DMS 273 (cell line): ENCODE measurements around the gene LIPG.
"Not testable (repeated sequence)": the region's sequence is repeated elsewhere in the genome, so short reads cannot be mapped to it uniquely, and the experiment has no call there.

ENCODE experiments used
- DNase-seq: peaks from one replicate; lab custom pipeline; 2025; ENCODE audit not compliant: unreplicated experiment; lab: John Stamatoyannopoulos, UW

LIPG gene

GRCh38 chr18:49572611-49573345 is 10.9 kb downstream of the LIPG start:
- DNase-seq, result no peak

- DNase-seq, result no peak
These were observed 12.0 kb downstream of the LIPG start for GRCh38 chr18:49573835-49574234.

GRCh38 chr18:49579041-49579440 is 17.2 kb downstream of the LIPG start:
- not testable (repeated sequence) for DNase-seq

DNA sequence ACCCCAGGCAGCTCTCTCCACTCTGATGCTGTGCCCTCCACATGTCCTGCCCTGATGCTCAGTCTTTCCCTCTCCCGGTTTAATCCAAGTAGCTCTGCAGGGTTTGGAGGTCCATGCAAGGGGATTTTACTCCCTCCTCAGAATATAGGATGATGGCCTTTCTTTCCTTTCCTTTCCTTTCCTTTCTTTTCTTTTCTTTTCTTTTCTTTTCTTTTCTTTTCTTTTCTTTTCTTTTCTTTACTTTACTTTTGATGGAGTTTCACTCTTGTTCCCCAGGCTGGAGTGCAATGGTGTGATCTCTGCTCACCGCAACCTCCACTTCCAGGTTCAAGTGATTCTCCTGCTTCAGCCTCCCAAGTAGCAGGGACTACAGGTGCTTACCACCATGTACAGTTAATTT is 17.7 kb downstream of the LIPG start:
- not testable (repeated sequence) for DNase-seq

DNA sequence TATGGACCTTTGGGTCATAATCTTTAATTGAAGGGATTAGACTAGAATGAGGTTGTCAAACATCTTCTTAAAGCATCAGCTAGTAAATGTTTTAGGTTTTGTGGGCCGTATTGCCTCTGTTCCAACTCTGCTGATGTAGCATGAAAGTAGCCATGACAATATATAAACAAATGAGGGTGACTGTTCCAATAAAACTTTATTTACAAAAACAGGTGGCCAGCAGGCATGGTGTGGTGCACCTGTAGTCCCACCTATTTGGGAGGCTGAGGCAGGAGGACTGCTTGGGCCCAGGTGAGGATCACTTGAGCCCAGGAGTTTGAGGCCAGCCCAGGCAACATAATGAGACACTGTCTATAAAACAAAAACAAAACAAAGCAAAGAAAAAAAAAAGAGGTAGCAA is 18.4 kb downstream of the LIPG start:
- no peak for DNase-seq

DNA sequence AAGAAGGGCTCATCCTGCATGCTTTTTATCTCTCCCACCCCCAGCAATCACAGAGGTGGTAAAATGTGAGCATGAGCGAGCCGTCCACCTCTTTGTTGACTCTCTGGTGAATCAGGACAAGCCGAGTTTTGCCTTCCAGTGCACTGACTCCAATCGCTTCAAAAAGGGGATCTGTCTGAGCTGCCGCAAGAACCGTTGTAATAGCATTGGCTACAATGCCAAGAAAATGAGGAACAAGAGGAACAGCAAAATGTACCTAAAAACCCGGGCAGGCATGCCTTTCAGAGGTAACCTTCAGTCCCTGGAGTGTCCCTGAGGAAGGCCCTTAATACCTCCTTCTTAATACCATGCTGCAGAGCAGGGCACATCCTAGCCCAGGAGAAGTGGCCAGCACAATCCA is 19.5 kb downstream of the LIPG start:
- no peak for DNase-seq

GRCh38 chr18:49582579-49582978 is 20.7 kb downstream of the LIPG start:
- no peak for DNase-seq

GRCh38 chr18:49584394-49584793 is 22.5 kb downstream of the LIPG start:
- DNase-seq, result no peak

- not testable (repeated sequence) for DNase-seq
These were observed 23.1 kb downstream of the LIPG start for GRCh38 chr18:49584951-49585350.

GRCh38 chr18:49585781-49586663 is 24.2 kb downstream of the LIPG start:
- no peak for DNase-seq

GRCh38 chr18:49588171-49588570 is 26.3 kb downstream of the LIPG start:
- DNase-seq, result no peak

DNA sequence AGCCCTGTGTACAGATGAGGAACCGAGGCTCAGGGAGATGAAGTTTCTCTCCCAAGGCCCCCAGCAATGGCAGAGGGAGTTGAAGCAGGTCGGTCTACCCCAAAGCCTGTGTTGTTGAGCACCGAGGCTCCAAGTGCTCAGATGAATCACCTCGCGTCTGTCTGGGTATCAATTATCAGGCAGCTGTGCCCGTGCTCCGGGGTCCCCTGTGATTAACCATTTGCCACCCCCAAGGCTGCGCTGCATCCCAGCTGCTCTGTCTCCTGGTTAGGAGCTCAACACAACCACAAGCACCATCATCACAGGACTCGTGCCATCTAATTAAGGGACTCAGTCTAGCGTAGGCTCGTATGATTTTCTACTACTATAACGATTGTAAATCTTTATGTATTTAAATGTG is 27.1 kb downstream of the LIPG start:
- no peak for DNase-seq

- DNase-seq, result no peak
These were observed 28.8 kb downstream of the LIPG start for GRCh38 chr18:49590608-49591007.

DNA sequence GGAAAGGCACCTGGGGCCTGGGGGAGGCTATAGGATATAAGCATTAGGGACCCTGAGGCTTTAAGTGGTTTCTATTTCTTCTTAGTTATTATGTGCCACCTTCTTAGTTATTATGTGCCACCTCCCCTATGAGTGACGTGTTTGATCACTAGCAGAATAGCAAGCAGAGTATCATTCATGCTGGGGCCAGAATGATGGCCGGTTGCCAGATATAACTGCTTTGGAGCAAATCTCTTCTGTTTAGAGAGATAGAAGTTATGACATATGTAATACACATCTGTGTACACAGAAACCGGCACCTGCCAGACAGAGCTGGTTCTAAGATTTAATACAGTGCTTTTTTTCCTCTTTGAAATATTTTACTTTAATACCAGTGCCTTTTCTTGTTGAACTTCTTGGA is 29.4 kb downstream of the LIPG start:
- peak; percentile 20 for DNase-seq

GRCh38 chr18:49591775-49592174 is 29.9 kb downstream of the LIPG start:
- no peak for DNase-seq

DNA sequence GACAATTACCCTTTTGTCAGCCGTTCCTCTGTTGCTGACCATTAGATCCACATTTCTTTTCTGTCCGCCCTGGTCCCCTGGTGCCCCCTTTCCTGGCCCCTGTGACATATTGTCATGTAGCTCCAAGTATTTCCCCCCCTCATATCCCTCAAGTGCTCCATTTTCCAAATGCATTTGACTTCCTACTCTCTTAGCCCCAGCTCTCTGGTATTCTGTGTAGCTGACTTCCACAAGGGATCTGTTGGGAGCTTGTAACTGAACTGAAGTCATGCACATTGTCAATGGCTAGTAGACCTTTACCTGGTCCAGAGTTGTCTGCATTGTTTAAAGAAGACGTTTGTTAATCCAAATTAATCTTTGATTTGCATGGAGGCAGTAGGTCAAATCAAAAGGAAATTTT is 34.8 kb downstream of the LIPG start:
- no peak for DNase-seq

- peak; percentile 56 for DNase-seq
These were observed 35.5 kb downstream of the LIPG start for GRCh38 chr18:49597157-49597931.

DNA sequence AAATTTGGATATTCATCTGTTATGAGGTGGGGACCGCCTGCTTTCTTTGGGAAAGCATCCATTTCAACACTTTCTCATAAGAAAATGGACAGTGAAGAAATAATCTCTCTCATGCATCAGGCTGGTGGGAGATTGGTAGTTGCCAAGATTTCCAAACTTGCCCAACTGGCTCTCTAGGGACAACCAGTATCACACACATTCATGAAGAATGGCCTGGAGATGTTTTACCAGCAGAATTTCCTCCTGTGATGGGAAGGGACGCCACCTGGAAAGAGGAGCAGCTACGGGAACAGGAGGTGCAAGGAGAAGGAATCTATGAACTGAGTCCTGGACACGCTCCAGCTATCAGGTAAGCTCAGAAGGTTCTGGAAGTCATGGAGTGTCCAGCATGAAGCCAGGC is 39.4 kb downstream of the LIPG start:
- DNase-seq, result no peak

DNA sequence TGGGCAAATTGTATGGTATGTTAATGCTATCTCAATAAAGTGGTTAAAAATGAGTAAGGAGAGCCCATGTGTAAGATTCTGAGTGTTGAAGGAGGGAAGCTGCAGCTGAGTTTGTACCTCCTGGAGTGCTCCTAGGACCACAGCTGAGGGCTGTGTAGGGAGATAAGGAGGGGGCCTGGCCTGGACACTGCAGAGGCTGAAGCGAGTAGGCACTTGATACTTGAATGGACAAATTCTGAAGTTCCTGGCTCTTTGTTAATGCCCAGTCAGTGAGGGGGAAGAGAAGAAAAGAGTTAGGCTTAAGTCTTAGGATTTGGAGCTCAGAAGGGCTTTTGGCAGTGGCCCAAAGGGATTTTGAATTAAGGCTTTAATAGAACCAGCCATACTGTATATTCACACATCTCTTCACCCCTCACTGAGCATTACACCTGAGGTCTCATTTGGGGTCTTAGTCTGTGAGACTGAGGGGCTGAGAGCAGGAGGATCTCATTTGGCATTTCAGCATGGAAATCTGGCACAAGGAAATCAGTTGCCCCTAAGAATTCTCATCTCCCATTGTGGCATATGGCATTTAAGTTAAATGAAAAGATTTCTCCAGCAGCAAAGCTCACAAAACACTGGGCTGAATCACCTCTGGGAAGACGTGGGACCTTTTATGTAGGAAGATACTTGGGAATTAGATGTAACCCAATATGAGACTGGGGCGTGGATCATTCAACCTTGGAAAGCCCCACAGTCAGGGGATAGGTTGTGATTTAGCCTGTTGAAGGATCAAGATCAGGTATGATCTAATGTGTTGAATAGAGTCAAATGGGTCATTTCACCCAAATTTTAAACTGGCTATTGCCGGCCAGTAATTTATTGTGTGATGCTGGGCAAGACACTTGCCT is 46.8 kb downstream of the LIPG start:
- DNase-seq, result peak; percentile 46

DNA sequence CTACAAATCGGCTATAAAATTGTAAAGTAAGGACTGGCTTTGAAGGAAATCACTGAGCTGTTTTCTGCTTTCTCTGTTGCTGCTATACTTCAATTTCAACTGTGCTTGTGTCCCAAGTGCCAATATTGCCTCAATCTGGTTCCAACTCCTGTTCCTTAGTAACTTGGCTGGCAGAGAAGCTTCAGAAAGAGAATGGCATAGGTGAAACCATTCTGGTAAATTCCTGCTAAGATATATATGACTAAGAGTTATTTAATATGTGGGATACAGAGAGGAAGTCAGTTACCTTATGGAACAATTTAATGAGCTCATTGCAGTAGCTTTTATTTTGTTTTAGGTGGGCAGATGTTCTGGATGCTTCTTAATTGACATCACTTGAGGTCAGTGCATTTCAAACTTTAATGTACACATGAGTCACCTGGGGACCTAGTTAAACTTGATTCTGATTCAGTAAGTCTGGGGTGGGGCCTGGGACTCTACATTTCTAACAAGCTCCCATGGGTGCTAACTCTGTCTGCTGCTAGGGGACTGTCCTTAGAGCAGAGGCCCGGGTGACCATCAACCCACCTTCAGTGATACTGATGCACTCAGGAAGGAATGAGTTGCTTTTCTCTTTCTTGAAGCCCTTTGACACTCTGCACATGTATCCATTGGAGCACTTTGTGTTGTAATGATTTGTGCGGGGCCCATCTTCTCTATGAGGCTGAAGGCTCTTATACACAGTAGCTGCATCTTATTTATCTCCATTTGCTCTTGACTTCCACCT is 47.6 kb downstream of the LIPG start:
- DNase-seq, result peak; percentile 52
